Hematopoietic multipotent progenitor cell treated with erythropoietin and hydrocortisone succinate and interleukin-3 and kit ligand, for 6 days (in vitro differentiated cells): ENCODE results near the gene TIMM8A.
"Not testable (repeated sequence)": the region's sequence is repeated elsewhere in the genome, so short reads cannot be mapped to it uniquely, and the experiment has no call there.

Experiments
- DNase-seq: peaks from one replicate; pipeline ENCODE4 v3.0.0-alpha.2; 2015

Gene TIMM8A

DNA sequence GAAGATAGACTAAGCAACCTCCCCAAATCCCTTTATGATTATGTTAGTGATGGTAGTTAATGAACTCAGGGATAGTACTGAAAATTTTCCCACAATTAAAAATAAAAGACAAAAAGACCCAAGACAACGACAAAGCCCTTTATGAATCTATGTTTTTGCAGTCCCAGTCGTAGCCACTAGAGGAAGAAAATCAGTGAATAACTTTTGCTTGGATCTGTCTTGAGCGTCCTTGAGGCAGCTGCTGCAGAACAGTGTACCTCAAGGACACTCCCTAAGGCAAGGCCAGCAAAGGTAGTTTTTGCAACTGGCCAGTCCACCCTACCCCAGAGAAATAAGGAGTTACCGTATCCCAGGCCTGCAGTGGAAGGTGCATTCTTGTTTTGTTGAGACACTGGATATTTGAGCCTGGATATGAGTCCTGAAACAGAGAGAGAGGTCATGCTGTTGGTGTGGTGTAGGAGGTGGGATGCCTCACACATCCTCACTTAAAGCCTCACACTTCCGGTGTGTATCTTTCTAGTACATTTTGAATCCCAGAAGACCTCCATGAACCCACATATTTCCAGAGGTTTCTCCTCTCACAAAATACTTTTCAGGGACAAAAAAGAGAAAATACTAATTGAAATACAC is 8.7 kb upstream of the TIMM8A start:
- peak; percentile 56 for DNase-seq

DNA sequence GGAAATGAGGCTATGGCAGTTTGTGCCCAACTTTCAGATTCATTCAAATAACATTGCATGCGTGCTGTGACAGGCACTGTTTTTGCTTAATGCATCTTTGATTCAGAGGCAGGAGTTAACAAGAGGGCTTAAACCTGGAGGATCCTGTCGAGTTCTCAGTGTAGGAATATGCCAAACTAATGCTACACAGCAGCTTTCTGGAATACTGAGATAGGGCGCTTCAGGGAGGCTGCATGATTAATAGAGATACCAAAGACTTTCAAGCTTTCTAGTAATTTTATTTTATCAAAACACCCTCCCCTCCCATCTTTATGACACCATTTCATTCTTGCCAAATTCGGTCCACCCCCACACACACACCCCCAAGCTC is 636 bp upstream of the TIMM8A start:
- DNase-seq: peak; percentile 35

DNA sequence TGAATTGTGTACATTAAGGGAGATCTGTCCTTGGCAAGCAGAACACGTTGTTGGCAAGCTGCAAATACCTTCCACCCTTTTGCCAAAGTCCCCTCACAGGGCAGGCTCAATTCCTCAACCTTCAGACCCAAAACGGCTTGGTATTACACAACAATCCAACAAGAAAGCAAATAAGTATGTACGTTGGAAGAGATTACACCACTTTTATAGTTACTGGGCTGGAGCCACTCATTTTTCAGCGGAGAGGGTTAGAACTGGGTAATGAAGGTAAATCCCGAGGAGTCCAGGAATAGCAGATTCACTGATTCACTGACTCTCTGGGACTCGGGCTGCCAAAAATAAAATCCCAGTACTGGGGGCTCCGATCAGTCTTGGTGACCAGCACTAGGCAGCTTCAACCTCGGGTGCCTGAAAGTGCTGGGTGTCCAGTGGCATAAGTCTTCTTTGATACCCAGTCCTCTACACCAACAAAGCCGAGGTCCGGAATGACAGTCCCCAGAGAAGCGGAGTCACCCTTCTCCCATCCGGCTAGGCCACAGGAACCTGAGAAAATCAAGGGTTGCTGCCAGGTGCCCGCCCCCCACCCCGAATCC is 587 bp downstream of the TIMM8A start:
- no peak for DNase-seq

DNA sequence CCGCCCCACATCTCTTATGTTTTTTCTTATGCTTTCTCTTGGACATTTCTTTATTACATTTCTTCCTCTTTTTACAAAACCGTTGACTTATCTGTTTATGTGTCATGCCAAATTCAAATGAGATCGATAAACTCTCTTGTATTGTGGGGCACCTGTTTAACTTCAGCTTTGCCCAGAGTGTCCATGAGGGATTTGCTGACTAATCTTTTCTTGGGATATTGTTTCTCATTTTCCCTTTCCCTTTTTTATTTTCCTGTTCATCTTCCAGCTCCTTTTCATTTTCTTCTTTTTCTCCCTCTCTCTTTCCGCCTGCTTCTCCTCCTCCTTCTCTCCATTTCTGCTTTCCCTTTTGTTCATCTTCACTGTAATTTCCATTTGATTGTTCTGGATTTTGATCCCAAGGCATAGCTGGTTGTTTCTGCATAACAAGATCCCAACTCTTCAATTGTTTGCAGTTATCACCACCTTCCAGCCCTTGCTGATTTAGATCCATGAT is 10.7 kb downstream of the TIMM8A start:
- no peak for DNase-seq

DNA sequence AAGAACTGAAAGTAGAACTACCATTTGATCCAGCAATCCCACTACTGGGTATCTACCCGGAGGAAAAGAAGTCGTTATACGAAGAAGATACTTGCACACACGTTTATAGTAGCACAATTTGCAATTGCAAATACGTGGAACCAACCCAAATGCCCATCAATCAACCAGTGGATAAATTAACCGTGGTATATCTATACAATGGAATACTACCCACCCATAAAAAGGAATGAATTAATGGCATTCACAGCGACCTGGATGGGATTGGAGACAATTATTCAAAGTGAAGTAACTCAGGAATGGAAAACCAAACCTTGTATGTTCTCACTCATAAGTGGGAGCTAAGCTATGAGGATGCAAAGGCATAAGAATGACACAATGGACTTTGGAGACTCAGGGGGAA is 14.2 kb downstream of the TIMM8A start:
- not testable (repeated sequence) for DNase-seq

DNA sequence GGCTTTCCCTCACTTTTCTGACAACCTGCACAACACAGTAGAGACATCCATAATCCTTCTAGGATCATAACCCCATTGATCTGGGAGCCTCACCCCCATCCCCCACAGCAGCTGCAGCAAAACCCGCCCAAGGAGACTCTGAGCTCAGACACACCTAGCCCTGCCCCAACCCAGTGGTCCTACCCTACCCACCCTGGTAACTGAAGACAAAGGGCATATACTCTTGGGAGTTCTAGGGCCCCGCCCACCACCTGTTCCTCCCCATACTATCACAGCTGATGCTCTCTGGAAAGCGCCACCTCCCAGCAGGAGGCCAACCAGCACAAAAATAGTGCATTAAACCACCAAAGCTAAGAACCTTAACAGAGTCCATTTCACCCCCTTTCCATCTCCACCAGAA is 21.9 kb downstream of the TIMM8A start:
- DNase-seq: not testable (repeated sequence)

DNA sequence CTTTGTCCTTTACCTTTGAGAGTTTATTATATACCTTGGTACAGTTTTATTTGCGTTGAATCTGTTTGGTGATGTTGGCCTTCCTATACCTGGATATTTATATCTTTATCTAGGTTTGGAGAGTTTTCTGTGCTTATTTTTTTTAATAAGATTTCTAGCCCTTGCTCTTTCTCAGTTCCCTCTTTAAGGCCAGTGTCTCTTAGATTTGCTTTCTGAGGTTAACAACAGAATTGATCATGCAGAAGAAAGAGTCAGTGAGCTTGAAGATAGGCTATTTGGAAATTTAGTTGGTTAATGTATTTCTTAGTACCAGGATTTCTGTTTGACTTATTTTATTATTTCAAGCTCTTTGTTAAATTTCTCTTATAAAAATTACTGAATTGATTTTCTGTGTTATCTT is 44.8 kb downstream of the TIMM8A start:
- DNase-seq: no peak
